Bronchial epithelial cell (primary cell): ENCODE data around the gene CHST8. TPM values are rescaled to one million over a fixed set of nuclear protein-coding genes. Genes with fewer than 3 reads are reported as not detected.
A peak's percentile ranks its signal among the peaks of the same experiment; 100 is the strongest.
"Not testable (repeated sequence)": the region's sequence is repeated elsewhere in the genome, so short reads cannot be mapped to it uniquely, and the experiment has no call there.

Experiments
- DNase-seq: peaks from one replicate; pipeline ENCODE4 v3.0.0-alpha.2; 2010; ENCODE audit warnings: low read depth
- FAIRE-seq: peaks from 2 replicates; lab custom pipeline; 2011; peaks lifted over from hg19 to GRCh38; lab: Jason Lieb, UNC
- H3K27me3 ChIP-seq: 2 replicates; pipeline ENCODE4 v1.5.1; 2011; ENCODE audit warnings: low read length; ENCODE audit not compliant: control insufficient read depth, insufficient read depth
- H3K36me3 ChIP-seq: 2 replicates; pipeline ENCODE4 v1.5.1; 2011; ENCODE audit warnings: low read length; ENCODE audit not compliant: control insufficient read depth, insufficient read depth
- H3K4me3 ChIP-seq: 2 replicates; pipeline ENCODE4 v1.5.1; 2011; ENCODE audit warnings: mild to moderate bottlenecking, low read depth, low read length, control low read depth
- CTCF ChIP-seq: IDR thresholded peaks from 2 replicates; pipeline ENCODE4 v1.5.1; 2011; ENCODE audit warnings: mild to moderate bottlenecking, moderate library complexity, low read length, control low read depth, inconsistent platforms; ENCODE audit not compliant: insufficient read depth, severe bottlenecking
- total RNA-seq: library from RNA; depleted of rRNA; stranded (reverse); fragments of >200 nt; gene quantifications from 2 replicates; pipeline ENCODE4 v1.2.1, GENCODE V29; 2014

The CHST8 gene
- total RNA-seq, 1 donor from 2014 or later: under 0.01 TPM

GRCh38 chr19:33610588-33610987 is 11.2 kb upstream of the CHST8 start:
- TF ChIP-seq CTCF: no peak
- DNase-seq (no peak), FAIRE-seq (no peak)
- no peaks in the 10 kb centered on the region for H3K36me3 ChIP-seq
- no peak overlapping the region for H3K4me3 ChIP-seq
- no peaks in the 10 kb centered on the region for H3K27me3 ChIP-seq

GRCh38 chr19:33612928-33613619 is 8.7 kb upstream of the CHST8 start:
- Histone ChIP-seq H3K27me3 (no peaks in the 10 kb centered on the region), H3K4me3 (no peak overlapping the region), H3K36me3 (no peaks in the 10 kb centered on the region)
- no peak for DNase-seq
- FAIRE-seq: peak; percentile 77
- no peak for TF ChIP-seq CTCF

- H3K27me3 ChIP-seq: no peaks in the 10 kb centered on the region
- FAIRE-seq (no peak), DNase-seq (no peak)
- no peak for TF ChIP-seq CTCF
- no peaks in the 10 kb centered on the region for H3K36me3 ChIP-seq
- H3K4me3 ChIP-seq: no peak overlapping the region
Measured at GRCh38 chr19:33613620-33614000, 8.1 kb upstream of the CHST8 start.

GRCh38 chr19:33616346-33616745 is 5.4 kb upstream of the CHST8 start:
- no peak for TF ChIP-seq CTCF
- no peak for FAIRE-seq

GRCh38 chr19:33616857-33617256 is 4.9 kb upstream of the CHST8 start:
- H3K27me3 ChIP-seq: peaks cover 14% of the 10 kb centered on the region
- no peak for DNase-seq
- FAIRE-seq: no peak

More at GRCh38 chr19:33616346-33616745, 5.4 kb upstream of the CHST8 start:
- no peak for DNase-seq
- peaks cover 14% of the 10 kb centered on the region for H3K27me3 ChIP-seq
- H3K36me3 ChIP-seq: no peaks in the 10 kb centered on the region
- no peak overlapping the region for H3K4me3 ChIP-seq

GRCh38 chr19:33618363-33618762 is 3.4 kb upstream of the CHST8 start:
- not testable (repeated sequence) for H3K4me3 ChIP-seq, DNase-seq, FAIRE-seq, H3K36me3 ChIP-seq
- peaks cover 23% of the 10 kb centered on the region for H3K27me3 ChIP-seq

More at GRCh38 chr19:33616857-33617256, 4.9 kb upstream of the CHST8 start:
- H3K4me3 ChIP-seq: no peak overlapping the region
- TF ChIP-seq CTCF: no peak
- H3K36me3 ChIP-seq: no peaks in the 10 kb centered on the region
